K562 (cell line): ENCODE measurements around the gene TTC31. TPM values are rescaled to one million over a fixed set of nuclear protein-coding genes. Genes with fewer than 3 reads are reported as not detected.

Experiments used
- BDP1 ChIP-seq: IDR thresholded peaks from 3 replicates; pipeline ENCODE4 v1.6.1; 2011; ENCODE audit not compliant: insufficient read length, insufficient read depth
- CBFA2T2 ChIP-seq: fragments of 450-650 bp; conservative IDR thresholded peaks from 2 replicates; pipeline ENCODE4 v1.6.1; 2017; ENCODE audit warnings: mild to moderate bottlenecking
- CBX1 ChIP-seq: sonication (generic); IDR thresholded peaks from 2 replicates; pipeline ENCODE4 v1.6.1; 2016; ENCODE audit warnings: antibody characterized with exemption, low read depth, mild to moderate bottlenecking
- DPF2 ChIP-seq: fragments of 450-650 bp; IDR thresholded peaks from 2 replicates; pipeline ENCODE4 v1.6.1; 2016
- KDM5B ChIP-seq: fragments of 200-600 bp; sonication (generic); IDR thresholded peaks from 2 replicates; pipeline ENCODE4 v1.6.1; 2012; ENCODE audit warnings: low read depth, mild to moderate bottlenecking, moderate library complexity, low read length, control low read depth, inconsistent platforms; ENCODE audit not compliant: insufficient replicate concordance
- MYC ChIP-seq, 2 experiments: fragments of 250-450 bp in 1 of 2; sonication (Bioruptor Pico) in 1 of 2; IDR thresholded peaks; 2 replicates each; pipeline versions ENCODE4 v1.5.1 to v1.6.1; 2012 to 2021; ENCODE audit warnings: low read depth in 2 of 2, borderline replicate concordance in 1 of 2, improper control_type of control experiment in 1 of 2, low read length in 1 of 2, mild to moderate bottlenecking in 1 of 2, moderate library complexity in 1 of 2
- NONO ChIP-seq, 2 experiments: fragments of 200-400 bp in 1 of 2; fragments of 450-650 bp in 1 of 2; formaldehyde crosslinking in 1 of 2; IDR thresholded peaks; 2 replicates each; pipeline ENCODE4 v1.6.1; 2017; ENCODE audit warnings: low read depth in 2 of 2, mild to moderate bottlenecking in 2 of 2, moderate library complexity in 2 of 2, low read length in 1 of 2
- POLR2A ChIP-seq: fragments of 450-650 bp; conservative IDR thresholded peaks from 2 replicates; pipeline ENCODE4 v1.6.1; 2016
- RAD21 ChIP-seq, 2 experiments: fragments of 250-450 bp in 1 of 2; fragments of 450-650 bp in 1 of 2; sonication (Bioruptor Pico) in 1 of 2; formaldehyde crosslinking in 1 of 2; IDR thresholded peaks in 1 of 2; conservative IDR thresholded peaks in 1 of 2; 2 replicates each; pipeline versions ENCODE4 v1.4.0 to v1.8.0; 2020 to 2022; ENCODE audit warnings: mild to moderate bottlenecking in 2 of 2, moderate library complexity in 1 of 2
- RAD51 ChIP-seq: fragments of 450-650 bp; IDR thresholded peaks from 2 replicates; pipeline ENCODE4 v1.7.1; 2016; ENCODE audit warnings: low read depth, mild to moderate bottlenecking, borderline replicate concordance
- RFX5 ChIP-seq: IDR thresholded peaks from 2 replicates; pipeline ENCODE4 v1.6.1; 2011; ENCODE audit warnings: low read depth, mild to moderate bottlenecking, improper control_type of control experiment, low read length
- RNF2 ChIP-seq: sonication (generic); IDR thresholded peaks from 2 replicates; pipeline ENCODE4 v1.6.1; 2016
- TCFL5 ChIP-seq: fragments of 250-450 bp; sonication (Bioruptor Pico); conservative IDR thresholded peaks from 2 replicates; pipeline ENCODE4 v1.6.1; 2021; ENCODE audit warnings: mild to moderate bottlenecking, moderate library complexity, matching md5 sums
- ZBTB7A ChIP-seq: IDR thresholded peaks from 2 replicates; pipeline ENCODE4 v1.6.1; 2011; ENCODE audit warnings: low read depth, mild to moderate bottlenecking, low read length, moderate library complexity, borderline replicate concordance; ENCODE audit not compliant: control insufficient read depth
- ZNF140 ChIP-seq: fragments of 250-450 bp; sonication (Bioruptor Pico); IDR thresholded peaks from 2 replicates; pipeline ENCODE4 v1.8.0; 2021; ENCODE audit warnings: moderate library complexity, mild to moderate bottlenecking, inconsistent platforms
- ZNF431 ChIP-seq: sonication (generic); formaldehyde crosslinking; IDR thresholded peaks from 2 replicates; pipeline ENCODE4 v1.8.0; 2022; ENCODE audit warnings: mild to moderate bottlenecking, missing genetic modification reagents
- ZNF436 ChIP-seq: fragments of 250-450, 450-650 bp; sonication (Bioruptor Pico); formaldehyde crosslinking; IDR thresholded peaks from 2 replicates; pipeline ENCODE4 v1.7.0; 2020; ENCODE audit warnings: mild to moderate bottlenecking
- ZNF507 ChIP-seq: conservative IDR thresholded peaks from 2 replicates; pipeline ENCODE4 v1.6.1; 2017; ENCODE audit warnings: missing genetic modification characterization, missing compliant biosample characterization
- ZNF778 ChIP-seq: fragments of 450-650 bp; formaldehyde crosslinking; IDR thresholded peaks from 2 replicates; pipeline ENCODE4 v1.4.0; 2020; ENCODE audit warnings: mild to moderate bottlenecking, moderate library complexity
- polyA plus RNA-seq, 8 experiments: library from polyadenylated mRNA; depleted of rRNA in 4 of 8; stranded (reverse) in 5 of 8; unstranded in 3 of 8; fragments of >200 nt; fragmentation: Nextera tagmentation in 2 of 8; fragmentation: Illumina TruSeq in 1 of 8; extraction: Ambion mirVana in 2 of 8; extraction: Trizol in 1 of 8; gene quantifications; 2 replicates each; pipeline versions ENCODE4 v1.2.1 to v1.2.3, GENCODE V29; 2011 to 2014; ENCODE audit warnings: inconsistent platforms in 1 of 8, missing spikeins in 1 of 8
- total RNA-seq, 7 experiments: library from RNA; depleted of rRNA in 6 of 7; stranded (reverse); fragments of >200 nt in 6 of 7; fragmentation: Illumina TruSeq in 2 of 7; extraction: Trizol in 2 of 7; gene quantifications; 2 replicates each; pipeline versions ENCODE4 v1.2.1 to v1.2.3, GENCODE V29; 2011 to 2021; ENCODE audit warnings: low replicate concordance in 1 of 7
- TF ChIP-seq, protein P1 (sequence below): fragments of 450-650 bp; formaldehyde crosslinking; conservative IDR thresholded peaks from 2 replicates; pipeline ENCODE4 v1.4.0; 2022; ENCODE audit warnings: mild to moderate bottlenecking, missing genetic modification characterization
- TF ChIP-seq, protein P2 (sequence below): fragments of 450-650 bp; formaldehyde crosslinking; IDR thresholded peaks from 2 replicates; pipeline ENCODE4 v1.4.0; 2022; ENCODE audit warnings: missing genetic modification characterization
- TF ChIP-seq, protein P3 (sequence below): sonication (generic); formaldehyde crosslinking; IDR thresholded peaks from 2 replicates; pipeline ENCODE4 v1.8.0; 2022; ENCODE audit warnings: missing genetic modification reagents, mild to moderate bottlenecking, borderline replicate concordance
- TF ChIP-seq, protein P4 (sequence below): fragments of 200-800 bp; sonication (Bioruptor generic); IDR thresholded peaks from 2 replicates; pipeline ENCODE4 v1.6.1; 2017; ENCODE audit warnings: missing genetic modification characterization, missing compliant biosample characterization

TTC31 gene
- total and polyA plus RNA-seq, 9 of the 15 experiments (the other 6 are each of a cell fraction or from before 2014, with no cell fraction given): 4.7 to 30.5 (median 15.9) TPM

DNA sequence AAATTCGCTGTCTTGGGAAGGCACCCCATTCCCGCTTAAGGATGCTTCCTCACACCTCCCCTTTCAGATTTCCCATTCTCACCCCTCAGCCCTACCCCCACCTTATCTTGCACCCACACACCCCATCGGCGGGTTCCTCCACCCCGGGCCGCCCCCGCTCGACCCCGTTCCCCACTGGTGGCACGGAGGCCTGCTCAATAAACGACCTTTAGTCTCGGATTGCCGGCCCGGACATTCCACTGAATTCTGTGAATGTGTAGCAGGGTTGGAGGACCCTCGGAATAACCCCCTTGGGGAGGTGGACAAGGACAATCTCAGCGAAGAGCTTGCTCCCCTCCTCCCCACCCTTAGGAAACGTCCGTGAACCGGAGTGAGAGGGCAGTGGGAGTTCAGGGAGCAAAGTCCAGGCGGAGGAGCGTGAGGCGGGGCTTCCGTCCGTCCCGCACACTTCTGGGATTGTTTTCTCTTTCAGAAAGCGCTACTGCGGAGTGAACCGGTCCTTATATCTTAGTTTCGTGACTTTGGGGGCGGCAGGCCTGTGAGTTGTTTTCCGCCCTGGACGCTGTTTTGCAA, 19.4 kb downstream of the TTC31 start (continued):
- TF ChIP-seq CBX1 (no peak), ZBTB7A (peak; percentile 51; the same call in 1 of the 2 replicates), ZNF436 (no peak), BDP1 (no peak), ZNF140 (CRISPR knock-in tag) (no peak), POLR2A (no peak), NONO (IDR thresholded peaks at IDR 0.05; ENCODE audit: low read depth in 2 of 2, low read length in 1 of 2) (no peak), RNF2 (no peak), ZNF431 (CRISPR knock-in tag) (no peak), RAD51 (no peak), ZNF507 (tag) (no peak), KDM5B (no peak), RAD21 (CRISPR knock-in tag; conservative IDR thresholded peaks at IDR 0.05 in 1 of 2, IDR thresholded peaks at IDR 0.05 in 1 of 2) (no peak), ZNF778 (no peak), MYC (IDR thresholded peaks at IDR 0.05; ENCODE audit: low read depth, low read length) (no peak), MYC (CRISPR knock-in tag; IDR thresholded peaks at IDR 0.05; ENCODE audit: borderline replicate concordance, low read depth) (no peak), DPF2 (peak; percentile 62; the same call in 1 of the 2 replicates), TCFL5 (CRISPR knock-in tag) (no peak), CBFA2T2 (peak; percentile 50), RFX5 (no peak)
- TF ChIP-seq, protein P1, sequence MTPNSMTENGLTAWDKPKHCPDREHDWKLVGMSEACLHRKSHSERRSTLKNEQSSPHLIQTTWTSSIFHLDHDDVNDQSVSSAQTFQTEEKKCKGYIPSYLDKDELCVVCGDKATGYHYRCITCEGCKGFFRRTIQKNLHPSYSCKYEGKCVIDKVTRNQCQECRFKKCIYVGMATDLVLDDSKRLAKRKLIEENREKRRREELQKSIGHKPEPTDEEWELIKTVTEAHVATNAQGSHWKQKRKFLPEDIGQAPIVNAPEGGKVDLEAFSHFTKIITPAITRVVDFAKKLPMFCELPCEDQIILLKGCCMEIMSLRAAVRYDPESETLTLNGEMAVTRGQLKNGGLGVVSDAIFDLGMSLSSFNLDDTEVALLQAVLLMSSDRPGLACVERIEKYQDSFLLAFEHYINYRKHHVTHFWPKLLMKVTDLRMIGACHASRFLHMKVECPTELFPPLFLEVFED (CRISPR knock-in tag): no peak
- TF ChIP-seq, protein P2, sequence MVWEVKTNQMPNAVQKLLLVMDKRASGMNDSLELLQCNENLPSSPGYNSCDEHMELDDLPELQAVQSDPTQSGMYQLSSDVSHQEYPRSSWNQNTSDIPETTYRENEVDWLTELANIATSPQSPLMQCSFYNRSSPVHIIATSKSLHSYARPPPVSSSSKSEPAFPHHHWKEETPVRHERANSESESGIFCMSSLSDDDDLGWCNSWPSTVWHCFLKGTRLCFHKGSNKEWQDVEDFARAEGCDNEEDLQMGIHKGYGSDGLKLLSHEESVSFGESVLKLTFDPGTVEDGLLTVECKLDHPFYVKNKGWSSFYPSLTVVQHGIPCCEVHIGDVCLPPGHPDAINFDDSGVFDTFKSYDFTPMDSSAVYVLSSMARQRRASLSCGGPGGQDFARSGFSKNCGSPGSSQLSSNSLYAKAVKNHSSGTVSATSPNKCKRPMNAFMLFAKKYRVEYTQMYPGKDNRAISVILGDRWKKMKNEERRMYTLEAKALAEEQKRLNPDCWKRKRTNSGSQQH (CRISPR knock-in tag): no peak
- TF ChIP-seq, protein P3, sequence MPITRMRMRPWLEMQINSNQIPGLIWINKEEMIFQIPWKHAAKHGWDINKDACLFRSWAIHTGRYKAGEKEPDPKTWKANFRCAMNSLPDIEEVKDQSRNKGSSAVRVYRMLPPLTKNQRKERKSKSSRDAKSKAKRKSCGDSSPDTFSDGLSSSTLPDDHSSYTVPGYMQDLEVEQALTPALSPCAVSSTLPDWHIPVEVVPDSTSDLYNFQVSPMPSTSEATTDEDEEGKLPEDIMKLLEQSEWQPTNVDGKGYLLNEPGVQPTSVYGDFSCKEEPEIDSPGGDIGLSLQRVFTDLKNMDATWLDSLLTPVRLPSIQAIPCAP (CRISPR knock-in tag): no peak
- TF ChIP-seq, protein P4, sequence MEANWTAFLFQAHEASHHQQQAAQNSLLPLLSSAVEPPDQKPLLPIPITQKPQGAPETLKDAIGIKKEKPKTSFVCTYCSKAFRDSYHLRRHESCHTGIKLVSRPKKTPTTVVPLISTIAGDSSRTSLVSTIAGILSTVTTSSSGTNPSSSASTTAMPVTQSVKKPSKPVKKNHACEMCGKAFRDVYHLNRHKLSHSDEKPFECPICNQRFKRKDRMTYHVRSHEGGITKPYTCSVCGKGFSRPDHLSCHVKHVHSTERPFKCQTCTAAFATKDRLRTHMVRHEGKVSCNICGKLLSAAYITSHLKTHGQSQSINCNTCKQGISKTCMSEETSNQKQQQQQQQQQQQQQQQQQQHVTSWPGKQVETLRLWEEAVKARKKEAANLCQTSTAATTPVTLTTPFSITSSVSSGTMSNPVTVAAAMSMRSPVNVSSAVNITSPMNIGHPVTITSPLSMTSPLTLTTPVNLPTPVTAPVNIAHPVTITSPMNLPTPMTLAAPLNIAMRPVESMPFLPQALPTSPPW (CRISPR knock-in tag): peak; percentile 62
